HG02973 (cell line): ENCODE measurements around the gene ERI3.

Experiments used
- ATAC-seq: cut with Tn5 transposase; IDR thresholded peaks from one replicate; pipeline ENCODE4 v1.9.1; 2021; ENCODE audit warnings: moderate library complexity; ENCODE audit not compliant: unreplicated experiment

ERI3 gene

DNA sequence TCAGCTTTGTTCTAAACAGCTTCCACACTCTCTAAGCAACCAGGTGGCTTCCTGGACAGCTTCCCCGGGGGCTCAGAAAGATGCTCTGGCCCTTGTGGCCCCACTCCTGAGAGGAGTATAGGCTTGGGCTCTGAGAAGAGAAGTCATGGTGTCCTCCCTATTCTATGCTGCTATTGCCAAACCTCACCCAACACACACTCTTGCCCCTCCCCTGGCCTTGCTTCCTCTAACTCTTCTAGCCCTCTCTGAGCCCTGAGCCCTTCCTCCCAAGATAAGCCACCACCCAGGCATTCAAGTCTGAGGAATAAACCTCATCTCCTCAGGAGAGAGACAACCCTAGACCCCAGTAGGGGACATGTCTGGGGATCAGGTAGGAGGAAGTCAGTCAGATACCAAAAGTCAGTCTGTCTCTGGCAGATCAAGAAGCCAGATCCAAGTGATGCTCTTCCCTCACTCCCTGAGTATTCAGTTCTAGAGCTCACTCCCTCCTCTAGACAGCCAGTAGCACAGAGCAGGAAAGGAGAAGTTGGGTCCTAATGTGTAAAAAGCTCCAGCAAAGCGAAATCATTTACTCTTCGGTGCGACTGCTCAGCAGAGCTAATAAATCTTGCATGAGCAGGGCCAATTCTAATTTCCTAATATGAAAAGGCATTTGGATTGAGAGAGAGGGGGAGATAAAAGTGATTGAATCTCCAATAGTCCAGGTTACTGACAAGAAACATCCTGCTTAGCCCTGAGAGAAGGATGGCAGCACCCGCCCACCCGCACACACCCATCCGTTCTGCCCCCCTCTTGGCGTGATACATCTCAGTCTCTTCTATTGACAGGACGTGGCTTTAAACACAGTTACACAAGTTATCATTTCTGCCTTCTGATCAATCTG lies 91.2 kb downstream of the ERI3 start:
- ATAC-seq, result no peak

DNA sequence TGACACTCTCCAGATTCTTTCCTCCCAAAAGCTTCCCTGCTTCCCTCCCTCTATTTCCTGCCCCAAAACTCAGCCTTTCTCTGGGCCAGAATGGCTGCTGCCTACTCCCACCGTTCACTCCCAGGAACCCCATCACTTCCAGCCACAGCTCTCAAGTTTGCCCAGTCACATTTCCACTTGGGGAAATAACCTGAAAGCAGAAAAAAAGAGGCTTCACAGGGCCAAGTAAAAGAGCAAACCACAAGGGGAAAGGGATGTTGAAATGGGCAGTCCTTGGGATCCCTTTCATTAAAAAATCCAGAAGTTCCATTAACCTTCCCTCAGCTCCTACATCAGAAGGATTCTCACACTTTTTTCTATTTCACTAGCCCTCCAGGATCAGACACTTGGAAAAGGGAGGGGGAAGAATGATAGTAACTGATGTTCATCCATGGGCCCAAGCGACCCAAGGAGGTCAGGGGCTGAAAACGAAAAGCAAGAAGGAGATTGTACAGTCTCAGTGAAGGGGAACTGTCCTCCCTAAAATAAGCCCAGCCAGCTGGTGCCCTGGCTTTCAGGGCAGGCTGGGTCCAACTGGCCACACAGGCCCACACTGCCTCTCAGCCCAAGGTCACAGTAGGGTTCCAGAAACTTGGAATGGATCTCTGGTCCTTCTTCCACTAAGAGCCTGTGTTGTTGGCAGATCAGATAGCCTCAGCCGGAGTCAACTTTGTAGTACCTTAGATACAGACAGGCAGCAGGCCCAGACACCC lies 92.1 kb downstream of the ERI3 start:
- ATAC-seq, result no peak

DNA sequence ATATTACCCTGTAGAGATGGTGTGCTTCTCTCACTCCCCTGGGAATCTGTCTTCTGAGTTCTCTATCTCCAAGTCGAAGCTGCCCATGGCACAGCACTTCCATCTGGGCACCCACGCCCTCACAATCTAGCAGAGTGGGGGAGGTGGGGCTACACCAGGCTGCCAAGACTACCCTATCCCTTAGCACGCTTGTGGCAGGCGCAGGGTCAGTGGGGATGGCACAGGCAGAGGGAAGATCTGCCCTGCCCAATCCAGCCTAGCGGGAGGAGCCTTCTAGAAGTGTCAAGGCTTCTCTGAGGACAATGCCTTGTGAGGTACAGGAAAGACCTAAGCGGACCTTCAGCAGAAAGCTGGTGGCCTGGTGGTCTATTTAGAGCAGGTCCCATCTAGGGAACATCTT lies 92.6 kb downstream of the ERI3 start:
- no peak for ATAC-seq

DNA sequence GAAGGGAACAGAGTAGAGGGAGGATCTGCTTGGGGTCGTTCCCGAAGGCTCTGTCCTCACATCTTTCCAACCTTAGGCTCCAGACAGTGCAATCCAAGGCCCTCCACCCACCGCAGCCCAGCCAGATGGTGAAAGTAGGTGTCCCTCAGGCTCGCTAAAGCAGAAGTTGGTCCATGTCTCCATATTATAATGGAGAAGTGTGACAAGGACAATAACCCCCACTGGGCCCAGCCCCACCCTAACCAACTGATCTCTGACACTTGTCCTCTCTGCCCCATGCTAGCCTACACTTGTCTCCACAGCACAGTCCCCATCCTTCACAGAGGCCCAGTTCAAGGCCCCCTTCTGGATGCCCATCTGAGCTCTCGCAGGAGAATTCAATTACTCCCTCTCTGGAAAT lies 93.1 kb downstream of the ERI3 start:
- ATAC-seq, result no peak

DNA sequence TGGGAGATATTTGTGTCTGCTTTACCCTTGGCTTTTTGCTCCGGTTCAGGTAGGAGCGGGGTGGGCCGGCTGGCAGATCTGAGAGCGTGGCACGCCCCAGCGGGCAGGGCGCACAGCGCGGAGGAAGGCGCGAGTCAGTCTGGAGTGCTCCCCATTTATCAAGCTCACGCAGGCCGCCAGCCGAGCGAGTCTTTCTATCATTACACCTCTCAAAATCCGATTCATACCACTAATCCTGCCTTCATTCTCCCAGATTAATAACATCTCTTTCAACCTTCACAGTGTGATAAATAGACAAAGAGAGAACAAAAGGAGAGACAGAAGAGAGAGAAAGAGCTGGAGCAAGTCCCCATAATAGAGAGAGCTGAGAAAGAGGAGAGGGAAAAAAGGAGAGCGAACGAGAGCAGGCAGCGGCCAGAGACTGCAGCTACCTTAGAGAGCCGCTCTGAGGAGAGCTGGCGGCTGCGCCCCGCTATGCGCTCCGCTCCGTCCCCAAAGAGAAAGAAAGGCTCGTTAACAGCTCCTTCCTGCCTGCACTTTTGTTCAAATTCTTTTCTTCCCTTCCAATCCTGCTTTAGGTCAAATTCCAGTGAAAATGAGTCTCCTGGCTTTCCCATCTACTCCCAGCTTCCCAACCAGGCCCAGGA lies 93.8 kb downstream of the ERI3 start:
- no peak for ATAC-seq

DNA sequence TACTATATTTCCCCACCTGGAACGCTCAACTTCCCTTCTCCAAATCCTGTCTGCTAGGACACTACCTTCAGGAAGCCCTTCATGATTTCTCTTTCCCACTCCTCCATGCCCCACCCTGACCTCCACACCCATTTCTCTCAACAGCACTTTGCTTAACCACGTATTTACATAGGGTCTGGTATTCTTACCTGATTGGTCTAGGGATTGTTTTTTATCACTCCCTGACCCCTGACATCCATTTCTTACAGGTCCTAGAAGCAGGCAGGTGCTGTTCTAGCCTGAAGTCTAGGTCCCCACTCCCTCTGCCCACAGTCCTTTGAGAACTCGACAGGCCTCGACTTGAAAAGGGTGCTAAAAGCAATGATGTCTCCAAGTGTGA lies 94.3 kb downstream of the ERI3 start:
- no peak for ATAC-seq

DNA sequence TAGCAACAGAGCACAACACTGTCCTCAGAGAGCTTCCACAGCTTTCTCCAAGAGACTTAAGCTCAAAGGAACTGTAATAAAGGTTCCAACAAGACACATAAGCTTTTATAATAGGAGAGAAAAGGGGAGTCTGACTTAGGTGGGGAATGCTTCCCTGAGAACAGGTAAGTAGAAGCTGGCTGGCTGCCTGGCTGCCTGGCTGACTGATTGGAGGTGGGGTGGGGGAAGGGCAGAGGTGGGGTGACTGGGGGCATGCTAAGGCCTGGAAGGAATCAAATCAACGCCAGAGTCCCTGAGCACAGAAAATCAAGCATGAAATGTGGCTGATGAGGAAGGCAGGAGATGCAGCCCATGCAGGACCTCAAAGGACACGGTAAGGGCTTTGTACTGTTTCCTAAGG lies 96.0 kb downstream of the ERI3 start:
- no peak for ATAC-seq

DNA sequence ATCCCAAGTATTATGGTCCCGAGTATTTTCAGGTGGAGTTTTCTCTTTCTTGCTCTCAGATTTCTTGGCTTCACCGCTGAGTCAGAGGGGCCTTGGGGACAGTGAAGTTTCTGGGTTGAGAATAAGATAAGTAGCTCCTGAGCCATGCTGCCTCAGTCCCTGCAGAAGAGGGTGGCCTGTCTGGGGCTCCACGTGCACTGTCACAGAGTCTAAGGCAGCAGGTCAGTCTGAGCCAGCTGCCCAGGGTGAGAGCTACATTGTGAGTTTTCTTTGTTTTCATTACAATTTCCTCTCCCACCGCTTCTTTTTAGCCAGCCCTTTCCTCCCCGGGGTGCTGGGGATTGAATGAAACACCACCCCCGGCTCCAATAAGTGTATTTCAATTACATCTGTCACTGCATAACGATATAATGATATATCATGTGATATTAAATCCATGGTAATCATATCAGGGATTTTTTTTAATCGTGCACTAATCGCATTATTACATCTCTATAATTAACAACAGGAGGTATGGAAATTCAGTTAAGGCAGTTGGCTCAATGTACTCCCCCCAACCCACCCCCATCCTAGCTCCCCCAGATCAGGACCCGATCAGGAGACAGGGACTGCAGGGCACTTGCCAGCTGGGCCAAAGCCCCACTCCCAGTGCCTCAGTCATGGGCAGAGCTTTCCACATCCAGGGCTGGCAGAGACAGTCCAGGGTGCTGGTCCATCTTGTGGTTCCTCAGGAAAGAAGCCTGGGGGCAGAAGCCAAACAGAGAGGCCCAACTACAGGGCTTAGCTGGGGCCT lies 98.1 kb downstream of the ERI3 start:
- no peak for ATAC-seq

DNA sequence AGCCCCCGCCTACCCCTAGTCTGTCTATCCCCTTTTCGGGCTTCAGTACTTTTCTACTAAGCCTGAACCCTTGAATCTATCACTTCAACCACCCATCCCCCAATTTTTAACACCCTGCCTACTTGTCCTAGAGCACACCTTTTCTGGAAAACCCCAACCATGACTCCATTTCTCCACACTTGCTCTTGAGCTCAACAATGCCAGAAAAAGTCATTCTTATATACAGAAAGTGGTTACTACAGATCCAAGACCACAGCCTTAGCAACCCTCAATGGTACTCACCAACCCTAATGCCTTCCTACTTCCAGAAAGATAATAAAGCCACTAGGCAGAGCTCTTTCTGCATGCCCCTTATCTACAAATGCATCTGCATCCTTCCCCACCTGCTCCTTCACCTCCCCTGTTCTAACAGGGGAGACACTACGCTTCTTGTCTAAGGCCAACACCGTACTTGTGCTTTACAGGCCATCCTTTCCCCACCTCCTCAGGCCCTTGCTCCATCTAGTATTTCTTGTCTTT lies 100.6 kb downstream of the ERI3 start:
- no peak for ATAC-seq

DNA sequence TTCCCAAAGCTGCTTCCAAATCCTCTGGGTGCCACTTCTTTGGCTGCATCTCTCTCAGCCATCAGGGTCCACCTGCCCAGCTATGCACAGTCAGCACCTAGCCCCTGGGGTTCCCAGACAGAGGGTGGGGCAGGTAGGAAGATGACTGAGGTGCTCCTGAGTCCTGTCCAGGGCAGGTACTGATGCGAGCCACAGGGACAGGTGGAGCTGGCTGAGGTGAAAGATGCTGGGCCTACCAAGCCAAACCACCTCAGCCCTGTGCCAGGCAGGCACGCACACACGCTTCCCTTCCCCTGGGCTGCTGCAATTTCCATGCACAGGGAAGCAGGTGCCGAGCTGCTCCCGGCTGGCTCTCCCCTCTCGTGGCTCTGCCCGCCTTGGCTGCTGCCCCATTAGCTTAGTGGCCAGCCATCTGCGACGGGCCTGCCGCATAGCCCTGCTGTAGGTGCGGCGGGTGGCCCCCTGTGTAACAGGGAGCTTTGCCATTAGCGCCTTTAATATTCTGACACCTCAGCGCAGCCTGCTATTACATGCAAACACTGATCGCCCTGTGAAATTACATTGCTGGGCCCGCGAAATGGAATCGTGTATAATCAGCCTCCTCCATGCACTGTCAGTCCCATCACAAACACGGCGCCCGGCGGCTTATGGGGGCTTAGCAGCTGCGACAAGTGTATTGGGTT lies 102.9 kb downstream of the ERI3 start:
- ATAC-seq, result no peak

DNA sequence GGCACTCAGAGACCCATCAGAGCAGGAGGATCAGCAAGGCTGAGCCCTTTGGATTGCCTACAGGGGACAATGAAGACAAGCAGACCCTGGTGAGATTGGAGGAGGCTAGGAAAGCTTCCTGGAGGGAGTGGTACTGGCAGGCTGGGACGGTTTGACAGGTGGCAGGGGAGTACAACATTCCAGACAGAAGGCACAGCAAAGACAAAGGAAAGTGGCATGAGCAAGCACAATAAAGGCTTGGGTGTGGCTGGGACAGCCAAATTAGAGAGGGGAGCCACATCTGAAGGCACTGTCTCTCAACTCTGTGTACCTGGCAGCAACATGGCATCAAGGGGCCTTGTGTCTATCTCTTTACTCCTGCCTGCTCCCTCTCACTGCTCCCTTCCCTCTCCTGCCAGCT lies 103.6 kb downstream of the ERI3 start:
- no peak for ATAC-seq

DNA sequence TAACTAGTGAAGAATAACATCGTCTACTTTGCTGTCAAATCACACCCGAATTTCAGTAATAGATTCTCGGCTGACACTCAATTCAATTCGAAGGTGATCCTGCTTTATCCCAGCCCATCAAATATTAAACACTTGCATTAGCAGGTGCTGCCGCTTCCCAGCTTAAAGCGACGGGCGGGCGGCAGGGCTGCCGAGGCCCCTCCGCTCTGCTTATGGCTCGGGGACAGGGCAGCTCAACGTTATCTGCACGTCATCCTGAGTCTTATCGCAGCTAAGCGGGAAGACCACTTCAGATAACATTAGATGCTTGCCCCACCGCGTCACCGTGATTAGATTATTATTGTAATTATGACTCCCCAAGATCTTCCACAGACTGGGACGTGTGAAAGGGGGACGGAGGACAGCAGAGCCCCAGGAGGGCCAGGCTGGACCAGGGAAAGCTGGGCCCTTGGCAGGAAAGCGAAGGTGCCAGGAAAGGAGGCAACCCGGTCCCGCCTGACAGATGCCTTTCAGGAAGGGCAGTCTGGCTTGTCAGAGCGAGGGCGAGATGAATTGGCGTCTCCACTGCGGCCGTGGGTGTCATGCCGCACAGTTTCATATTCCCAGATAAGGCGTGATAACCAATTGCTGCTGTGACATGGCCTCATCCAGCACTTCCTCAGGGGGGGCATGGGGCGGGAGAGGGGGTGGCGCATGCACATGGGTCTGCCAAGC lies 104.8 kb downstream of the ERI3 start:
- ATAC-seq, result no peak

DNA sequence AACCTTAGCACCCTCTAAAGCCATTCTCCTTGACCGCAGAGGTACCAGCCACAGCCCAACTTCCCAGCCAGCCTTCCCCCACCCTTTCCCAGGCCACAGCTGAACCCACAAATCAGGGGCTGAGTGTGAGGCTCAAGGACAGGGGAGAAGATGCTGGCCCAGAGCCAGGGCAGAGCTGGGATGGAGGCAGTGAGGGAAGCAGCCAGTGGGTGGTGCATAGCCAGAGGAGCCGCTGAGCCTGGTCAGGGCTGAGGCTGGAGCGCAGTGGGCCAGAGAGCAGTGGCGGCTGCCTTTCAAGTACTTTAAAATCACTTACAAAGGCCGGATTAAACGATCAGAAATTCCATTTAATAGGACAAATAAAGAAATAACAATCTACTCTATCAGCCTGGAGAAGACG lies 105.5 kb downstream of the ERI3 start:
- no peak for ATAC-seq

DNA sequence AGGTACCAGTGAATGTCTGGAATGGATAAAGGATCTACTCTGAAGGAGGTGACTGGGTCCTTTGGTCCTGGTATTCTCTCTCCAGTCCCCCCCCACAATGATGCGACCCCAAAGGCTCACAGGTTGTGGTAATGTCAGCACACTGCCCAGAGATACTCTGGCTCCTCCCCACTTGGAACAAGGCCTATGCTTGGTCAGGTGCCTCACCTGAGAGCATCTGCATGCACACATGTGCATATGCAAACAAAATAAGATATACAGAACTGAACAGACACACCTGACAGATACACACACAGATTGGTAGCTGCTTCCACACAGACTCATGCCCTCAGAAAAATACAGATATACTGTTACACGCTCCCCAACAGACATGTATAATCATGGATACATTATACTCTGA lies 108.3 kb downstream of the ERI3 start:
- no peak for ATAC-seq

DNA sequence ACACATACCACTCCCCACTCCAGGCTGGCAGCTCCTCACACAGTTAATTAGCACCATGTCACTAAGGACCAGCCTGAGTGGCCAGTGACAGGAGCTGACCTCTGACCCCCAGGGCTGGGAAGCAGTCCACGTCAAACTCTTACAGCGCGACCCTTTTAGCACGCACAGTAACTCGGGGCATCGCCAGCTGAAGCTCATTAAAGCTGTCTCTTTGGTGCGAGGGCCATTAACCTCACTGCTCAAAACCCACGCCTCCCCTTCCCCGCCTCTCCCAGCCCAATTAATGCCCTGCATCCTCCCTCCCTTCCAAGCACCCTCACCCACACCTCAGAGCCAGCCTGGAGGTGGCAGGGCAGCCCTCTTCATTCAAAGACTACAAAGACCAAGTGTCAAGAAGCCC lies 110.1 kb downstream of the ERI3 start:
- ATAC-seq, result no peak

DNA sequence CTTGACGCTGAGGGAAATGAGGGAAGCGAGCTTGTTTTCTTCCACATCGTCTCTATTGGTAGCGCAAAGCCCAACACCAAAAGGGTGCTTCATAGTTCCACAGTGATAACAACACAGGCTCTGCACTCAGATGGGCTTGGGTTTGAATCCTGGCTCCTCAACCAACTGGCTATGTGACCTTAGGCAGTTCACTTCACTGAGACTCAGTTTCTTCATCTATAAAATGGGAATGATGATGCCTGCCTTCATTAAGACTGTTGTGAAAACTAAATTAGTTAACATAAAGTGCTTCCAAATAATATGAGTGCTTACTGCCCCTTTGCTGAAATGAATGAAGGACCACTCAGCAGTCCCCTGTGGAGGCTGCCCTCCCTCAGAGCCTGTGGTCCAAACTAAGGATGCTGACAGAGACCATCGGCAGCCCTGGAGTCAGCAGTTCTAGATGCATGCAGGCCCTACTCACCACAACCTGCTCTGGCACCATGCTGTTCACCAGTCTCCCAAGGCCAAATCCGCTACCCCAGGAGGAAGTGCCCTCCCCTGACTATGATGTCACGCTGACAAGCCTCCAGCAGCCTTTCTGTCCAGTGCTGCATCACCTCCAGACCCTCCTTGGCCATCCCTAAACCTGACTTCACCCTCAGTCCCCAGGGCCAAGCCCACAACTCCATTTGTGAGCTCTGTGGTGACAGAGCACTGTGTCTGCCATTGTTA lies 111.1 kb downstream of the ERI3 start:
- no peak for ATAC-seq

DNA sequence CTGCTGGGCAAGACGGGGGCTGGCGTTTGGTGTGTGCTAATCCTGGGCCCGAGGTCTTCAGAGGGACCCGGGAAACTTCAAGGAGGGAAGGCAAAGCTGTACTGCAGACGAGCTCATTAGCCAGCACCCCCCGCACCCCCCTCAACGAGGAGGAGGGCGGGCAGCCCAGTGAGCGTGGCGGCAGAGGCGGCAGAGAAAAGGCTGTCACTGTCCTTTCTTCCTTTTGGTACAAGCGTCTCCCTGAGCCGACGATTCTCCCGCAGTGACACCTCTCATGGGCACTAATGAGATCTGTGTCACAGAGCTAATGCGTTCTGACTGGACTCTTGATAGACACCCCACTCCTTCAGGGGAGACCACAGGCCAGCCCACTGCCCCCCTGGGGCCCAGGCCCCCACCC lies 112.3 kb downstream of the ERI3 start:
- ATAC-seq, result no peak

DNA sequence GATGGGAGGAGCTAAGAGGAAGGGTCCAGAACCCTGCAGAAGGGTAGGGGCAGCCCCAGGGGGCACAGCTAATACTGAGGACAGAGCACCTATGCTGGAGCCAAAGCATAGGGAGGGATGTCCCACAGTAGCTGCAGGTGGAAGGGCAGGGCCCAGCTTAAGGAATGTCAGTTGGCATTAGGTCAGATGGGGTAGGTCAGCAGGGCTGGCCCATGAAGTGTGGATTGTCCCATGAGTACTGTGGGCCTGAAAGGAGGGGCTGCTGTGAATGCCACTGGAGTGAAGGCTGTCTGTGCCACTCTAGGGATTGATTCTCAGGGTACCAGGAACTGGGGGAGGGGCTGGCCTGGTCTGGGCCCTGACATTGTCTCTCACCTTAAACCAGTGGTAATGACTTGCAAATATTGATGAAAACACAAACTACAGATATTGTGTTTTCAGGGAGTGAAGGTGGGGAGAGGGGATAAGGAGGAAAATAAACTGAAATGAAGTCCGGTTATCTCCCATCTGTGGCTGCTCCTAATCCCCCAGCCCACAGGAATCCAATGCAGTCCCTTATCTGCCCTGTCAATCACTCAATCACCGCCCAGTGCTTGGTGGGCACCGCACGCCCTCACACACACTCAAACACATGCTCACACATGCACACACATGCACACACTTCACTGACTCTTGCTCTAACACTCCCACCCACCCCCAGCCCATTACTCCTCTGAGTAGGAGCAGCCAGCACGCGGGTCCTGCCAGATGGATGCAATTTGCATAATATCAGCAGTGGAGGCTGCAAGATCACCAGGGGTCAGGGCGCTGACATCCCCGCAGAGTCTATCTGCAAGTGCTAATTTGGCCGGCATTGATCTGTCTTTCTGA lies 114.0 kb downstream of the ERI3 start:
- ATAC-seq, result no peak
